ENCODE results near the gene RHOF. TPM values are rescaled to one million over a fixed set of nuclear protein-coding genes. Genes with fewer than 3 reads are reported as not detected.

Gene RHOF
- total and polyA plus RNA-seq, 2 of the 13 experiments (the other 11 are each of a cell fraction or from before 2014, with no cell fraction given), result 14.6 to 32.2 TPM

DNA sequence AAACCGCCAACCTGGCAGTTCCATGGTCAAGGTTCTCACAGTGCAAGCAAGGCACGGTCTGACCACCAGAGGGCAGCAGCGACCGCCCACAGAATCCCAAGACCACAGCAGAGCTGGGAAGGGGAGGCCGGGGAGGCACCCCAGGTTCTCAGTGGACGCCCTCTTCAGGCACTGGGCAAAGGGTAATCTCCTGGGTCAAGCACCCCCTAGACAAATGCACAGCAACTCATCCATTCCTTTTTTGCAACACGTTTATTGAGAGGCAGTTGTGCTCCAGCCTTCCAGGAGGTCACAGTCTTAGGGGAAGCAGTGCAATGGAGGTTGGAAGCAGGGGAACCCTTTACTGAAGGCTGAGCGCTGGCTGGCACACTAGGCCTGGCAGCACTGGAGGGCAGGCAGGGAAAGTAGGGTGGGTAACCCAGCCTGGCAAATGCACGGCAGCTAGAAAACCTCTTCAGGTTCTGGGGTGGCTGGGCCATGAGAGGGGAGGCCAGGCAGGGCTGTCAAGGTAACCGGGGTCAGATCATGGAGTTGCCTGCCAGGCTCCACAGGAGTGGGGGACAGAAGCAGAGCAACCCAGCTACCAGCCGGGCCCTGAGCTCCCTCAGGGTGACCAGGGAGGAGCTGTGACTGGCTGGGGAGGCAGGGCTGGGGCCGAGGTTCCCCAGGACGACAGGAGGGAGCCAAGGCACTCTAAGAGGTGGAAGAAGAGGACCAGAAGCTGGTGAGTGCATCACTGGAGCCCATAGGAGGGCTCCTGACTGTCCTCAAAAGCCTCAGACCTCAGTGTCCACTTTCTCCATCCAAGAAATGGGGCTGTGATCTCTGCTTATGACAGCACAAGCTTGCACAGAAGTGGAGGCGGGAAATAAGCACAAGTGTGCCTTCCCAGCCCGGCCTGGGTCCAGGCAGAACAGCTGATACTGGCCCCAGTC, 1.8 kb upstream of the RHOF start (continued):
- no peak for TF ChIP-seq ARID4A (CRISPR knock-in tag; IDR thresholded peaks at IDR 0.05; ENCODE audit: borderline replicate concordance)
- TF ChIP-seq KMT2A (CRISPR knock-in tag; IDR thresholded peaks at IDR 0.05), result peak; percentile 48; the same call in 1 of the 2 replicates
- TF ChIP-seq, protein P1, sequence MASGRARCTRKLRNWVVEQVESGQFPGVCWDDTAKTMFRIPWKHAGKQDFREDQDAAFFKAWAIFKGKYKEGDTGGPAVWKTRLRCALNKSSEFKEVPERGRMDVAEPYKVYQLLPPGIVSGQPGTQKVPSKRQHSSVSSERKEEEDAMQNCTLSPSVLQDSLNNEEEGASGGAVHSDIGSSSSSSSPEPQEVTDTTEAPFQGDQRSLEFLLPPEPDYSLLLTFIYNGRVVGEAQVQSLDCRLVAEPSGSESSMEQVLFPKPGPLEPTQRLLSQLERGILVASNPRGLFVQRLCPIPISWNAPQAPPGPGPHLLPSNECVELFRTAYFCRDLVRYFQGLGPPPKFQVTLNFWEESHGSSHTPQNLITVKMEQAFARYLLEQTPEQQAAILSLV (CRISPR knock-in tag; IDR thresholded peaks at IDR 0.05; ENCODE audit: borderline replicate concordance), result 0 out of 2 replicates have a peak, but pooled peaks have one; percentile 14
- TF ChIP-seq ZNF563 (CRISPR knock-in tag; IDR thresholded peaks at IDR 0.05), result no peak
- 0 out of 2 replicates have a peak, but pooled peaks have one; percentile 37 for TF ChIP-seq TOPORS (CRISPR knock-in tag; IDR thresholded peaks at IDR 0.05)
- no peak for TF ChIP-seq ONECUT2 (CRISPR knock-in tag; IDR thresholded peaks at IDR 0.05)
- no peak for TF ChIP-seq ZNF431 (CRISPR knock-in tag; IDR thresholded peaks at IDR 0.05; ENCODE audit: borderline replicate concordance, low read depth)
- no peak for TF ChIP-seq MTF2 (CRISPR knock-in tag; IDR thresholded peaks at IDR 0.05; ENCODE audit: borderline replicate concordance)
- TF ChIP-seq, protein P2, sequence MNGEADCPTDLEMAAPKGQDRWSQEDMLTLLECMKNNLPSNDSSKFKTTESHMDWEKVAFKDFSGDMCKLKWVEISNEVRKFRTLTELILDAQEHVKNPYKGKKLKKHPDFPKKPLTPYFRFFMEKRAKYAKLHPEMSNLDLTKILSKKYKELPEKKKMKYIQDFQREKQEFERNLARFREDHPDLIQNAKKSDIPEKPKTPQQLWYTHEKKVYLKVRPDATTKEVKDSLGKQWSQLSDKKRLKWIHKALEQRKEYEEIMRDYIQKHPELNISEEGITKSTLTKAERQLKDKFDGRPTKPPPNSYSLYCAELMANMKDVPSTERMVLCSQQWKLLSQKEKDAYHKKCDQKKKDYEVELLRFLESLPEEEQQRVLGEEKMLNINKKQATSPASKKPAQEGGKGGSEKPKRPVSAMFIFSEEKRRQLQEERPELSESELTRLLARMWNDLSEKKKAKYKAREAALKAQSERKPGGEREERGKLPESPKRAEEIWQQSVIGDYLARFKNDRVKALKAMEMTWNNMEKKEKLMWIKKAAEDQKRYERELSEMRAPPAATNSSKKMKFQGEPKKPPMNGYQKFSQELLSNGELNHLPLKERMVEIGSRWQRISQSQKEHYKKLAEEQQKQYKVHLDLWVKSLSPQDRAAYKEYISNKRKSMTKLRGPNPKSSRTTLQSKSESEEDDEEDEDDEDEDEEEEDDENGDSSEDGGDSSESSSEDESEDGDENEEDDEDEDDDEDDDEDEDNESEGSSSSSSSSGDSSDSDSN (CRISPR knock-in tag; IDR thresholded peaks at IDR 0.05), result peak; percentile 54
- TF ChIP-seq ZNF816 (CRISPR knock-in tag; IDR thresholded peaks at IDR 0.05; ENCODE audit: borderline replicate concordance), result 0 out of 2 replicates have a peak, but pooled peaks have one; percentile 29
- peak; percentile 44 for TF ChIP-seq AGO2 (optimal IDR thresholded peaks at IDR 0.05; ENCODE audit: low read depth, low read length)
- TF ChIP-seq ZNF18 (CRISPR knock-in tag; IDR thresholded peaks at IDR 0.05; ENCODE audit: insufficient replicate concordance), result peak; percentile 42

Measured in HepG2 (cell line).